ENCODE results near the gene TXNDC16. TPM values are rescaled to one million over a fixed set of nuclear protein-coding genes. Genes with fewer than 3 reads are reported as not detected.
A peak's percentile ranks its signal among the peaks of the same experiment; 100 is the strongest.

The TXNDC16 gene
- polyA plus RNA-seq, 2 of the 4 experiments (the other 2 are of a cell fraction) = 1.4 to 3.0 TPM

- H3K4me1 ChIP-seq = peaks cover 41% of the 10 kb centered on the region
- peak overlapping the region in 1 of 2 experiments; percentile 67; a peak in 3 of 6 replicates for H3K27ac ChIP-seq
- TF ChIP-seq CTCF (IDR thresholded peaks at IDR 0.05) = no peak
- TF ChIP-seq PBX3 (IDR thresholded peaks at IDR 0.05) = no peak
- TF ChIP-seq MAZ (IDR thresholded peaks at IDR 0.05; ENCODE audit: borderline replicate concordance, low read depth, low read length) = no peak
- TF ChIP-seq HEYL (CRISPR knock-in tag; IDR thresholded peaks at IDR 0.05) = no peak
- no peak for TF ChIP-seq EHF (CRISPR knock-in tag; IDR thresholded peaks at IDR 0.05)
- no peak for TF ChIP-seq RNF2 (IDR thresholded peaks at IDR 0.05; ENCODE audit: borderline replicate concordance, low read depth)
- TF ChIP-seq SMC3 (IDR thresholded peaks at IDR 0.05) = no peak
- POLR2A ChIA-PET = interaction anchor here (0.6 to 0.7 kb wide), 2 partner anchors 8 to 107 kb away, joined by 3 read pairs; no protein-coding TSS in a partner anchor
- peak overlapping the region; percentile 65 for H3K4me2 ChIP-seq
- no peak for FAIRE-seq
- H3K4me3 ChIP-seq = no peak overlapping the region
- ATAC-seq = peak in 1 of 2 experiments; percentile 17; a peak in 1 of 6 replicates
- no peak for DNase-seq (ENCODE audit: low read depth in 1 of 2, low spot score in 1 of 2)
- CTCF ChIA-PET = interaction anchor here (1.3 to 4.2 kb wide), 3 partner anchors 10 to 159 kb away, joined by 3 to 22 read pairs (median 4); no protein-coding TSS in a partner anchor
- no peaks in the 10 kb centered on the region for H3K9me3 ChIP-seq
- 29% methylated on average over 1 of the region's 1 CpG for WGBS (ENCODE audit: missing lambda C conversion rate)
Observed at GRCh38 chr14:52458721-52459085, 93.6 kb downstream of the TXNDC16 start.

- no peak for DNase-seq (ENCODE audit: low read depth in 1 of 2, low spot score in 1 of 2)
- POLR2A ChIA-PET = no interaction called here
- Histone ChIP-seq H3K4me1 (peaks cover 32% of the 10 kb centered on the region), H3K4me2 (peak overlapping the region; percentile 65), H3K4me3 (no peak overlapping the region), H3K27ac (peak overlapping the region in 1 of 2 experiments; percentile 59; a peak in 1 of 6 replicates), H3K9me3 (no peaks in the 10 kb centered on the region)
- FAIRE-seq = no peak
- ATAC-seq = 0 out of 6 replicates have a peak, but pooled peaks of 1 of the 2 experiments have one; percentile 51
- CTCF ChIA-PET = interaction anchor here (4.2 kb wide), 1 partner anchor 158 kb away, joined by 22 read pairs; no protein-coding TSS in a partner anchor
- TF ChIP-seq CBX8 (IDR thresholded peaks at IDR 0.05) (no peak), EHMT2 (IDR thresholded peaks at IDR 0.05; ENCODE audit: low read depth) (no peak), RAD21 (conservative IDR thresholded peaks at IDR 0.05 in 1 of 2, IDR thresholded peaks at IDR 0.05 in 1 of 2) (no peak), FOXS1 (CRISPR knock-in tag; IDR thresholded peaks at IDR 0.05) (no peak), PBX3 (IDR thresholded peaks at IDR 0.05) (no peak), NR3C1 (IDR thresholded peaks at IDR 0.05) (no peak), ZSCAN20 (CRISPR knock-in tag; IDR thresholded peaks at IDR 0.05) (no peak), RNF2 (IDR thresholded peaks at IDR 0.05; ENCODE audit: borderline replicate concordance, low read depth) (no peak), BCL3 (IDR thresholded peaks at IDR 0.05) (no peak), ZC3H11A (IDR thresholded peaks at IDR 0.05) (no peak), GATA3 (IDR thresholded peaks at IDR 0.05; ENCODE audit: borderline replicate concordance) (no peak), POLR2AphosphoS2 (conservative IDR thresholded peaks at IDR 0.05; ENCODE audit: low read length) (no peak), PHF8 (IDR thresholded peaks at IDR 0.05; ENCODE audit: borderline replicate concordance, low read depth) (no peak), SREBF2 (IDR thresholded peaks at IDR 0.05) (no peak)
Observed at GRCh38 chr14:52457411-52457810, 94.9 kb downstream of the TXNDC16 start.

All from A549 (cell line).